ENCODE results near the gene CCDC66.
A peak's percentile ranks its signal among the peaks of the same experiment; 100 is the strongest.

CCDC66 gene

GRCh38 chr3:56556908-56557830, at the start of gene CCDC66:
TSS of gene CCDC66 (plus strand) at chr3:56557175. CDS start at chr3:56557243, 68 bp downstream.
- peak within 1 kb of the TSS; percentile 89 for H3K4me3 ChIP-seq (ENCODE audit: low read depth, low read length)
- peak; percentile 70 for TF ChIP-seq CTCF (IDR thresholded peaks at IDR 0.05; ENCODE audit: insufficient read depth, low read depth, low read length, missing control alignments)
- DNase-seq (ENCODE audit: low read depth): peak; percentile 97

GRCh38 chr3:56519641-56520040, 37.3 kb upstream of the CCDC66 start:
- no peak for TF ChIP-seq CTCF (IDR thresholded peaks at IDR 0.05; ENCODE audit: insufficient read depth, low read depth, low read length, missing control alignments)
- H3K4me3 ChIP-seq (ENCODE audit: low read depth, low read length): no peak overlapping the region
- DNase-seq (ENCODE audit: low read depth): no peak

- DNase-seq (ENCODE audit: low read depth): no peak
- no peak overlapping the region for H3K4me3 ChIP-seq (ENCODE audit: low read depth, low read length)
- no peak for TF ChIP-seq CTCF (IDR thresholded peaks at IDR 0.05; ENCODE audit: insufficient read depth, low read depth, low read length, missing control alignments)
Observed at GRCh38 chr3:56522374-56522773, 34.6 kb upstream of the CCDC66 start.

- TF ChIP-seq CTCF (IDR thresholded peaks at IDR 0.05; ENCODE audit: insufficient read depth, low read depth, low read length, missing control alignments): no peak
- no peak for DNase-seq (ENCODE audit: low read depth)
- no peak overlapping the region for H3K4me3 ChIP-seq (ENCODE audit: low read depth, low read length)
Observed at GRCh38 chr3:56525291-56525690, 31.7 kb upstream of the CCDC66 start.

- DNase-seq (ENCODE audit: low read depth): no peak
- H3K4me3 ChIP-seq (ENCODE audit: low read depth, low read length): no peak overlapping the region
- no peak for TF ChIP-seq CTCF (IDR thresholded peaks at IDR 0.05; ENCODE audit: insufficient read depth, low read depth, low read length, missing control alignments)
Observed at GRCh38 chr3:56536735-56537134, 20.2 kb upstream of the CCDC66 start.

- TF ChIP-seq CTCF (IDR thresholded peaks at IDR 0.05; ENCODE audit: insufficient read depth, low read depth, low read length, missing control alignments): no peak
- no peak for DNase-seq (ENCODE audit: low read depth)
Observed at GRCh38 chr3:56547486-56547885, 9.5 kb upstream of the CCDC66 start.

GRCh38 chr3:56557831-56558170, 826 bp downstream of the CCDC66 start:
- H3K4me3 ChIP-seq (ENCODE audit: low read depth, low read length): peak overlapping the region; percentile 89
- no peak for DNase-seq (ENCODE audit: low read depth)

More at GRCh38 chr3:56547486-56547885, 9.5 kb upstream of the CCDC66 start:
- no peak overlapping the region for H3K4me3 ChIP-seq (ENCODE audit: low read depth, low read length)

More at GRCh38 chr3:56557831-56558170, 826 bp downstream of the CCDC66 start:
- TF ChIP-seq CTCF (IDR thresholded peaks at IDR 0.05; ENCODE audit: insufficient read depth, low read depth, low read length, missing control alignments): no peak

Measured in GM12865 (cell line).